Fibroblast of villous mesenchyme (primary cell): ENCODE data around the gene YEATS2. TPM values are rescaled to one million over a fixed set of nuclear protein-coding genes. Genes with fewer than 3 reads are reported as not detected.

Experiments
- DNase-seq: peaks from one replicate; pipeline ENCODE4 v3.0.0-alpha.2; 2010; ENCODE audit warnings: low read depth
- H3K4me3 ChIP-seq: 2 replicates; pipeline ENCODE4 v1.5.1; 2011; ENCODE audit warnings: low read depth, mild to moderate bottlenecking, low read length
- total RNA-seq: library from RNA; depleted of rRNA; stranded (reverse); fragments of >200 nt; gene quantifications from 2 replicates; pipeline ENCODE4 v1.2.3, GENCODE V29; 2012
- TF ChIP-seq, protein P1 (sequence below): IDR thresholded peaks from 2 replicates; pipeline ENCODE4 v1.5.1; 2012; ENCODE audit warnings: low read depth, mild to moderate bottlenecking, low read length; ENCODE audit not compliant: insufficient read depth

Gene YEATS2
- total RNA-seq, 1 donor, result 57.0 TPM

DNA sequence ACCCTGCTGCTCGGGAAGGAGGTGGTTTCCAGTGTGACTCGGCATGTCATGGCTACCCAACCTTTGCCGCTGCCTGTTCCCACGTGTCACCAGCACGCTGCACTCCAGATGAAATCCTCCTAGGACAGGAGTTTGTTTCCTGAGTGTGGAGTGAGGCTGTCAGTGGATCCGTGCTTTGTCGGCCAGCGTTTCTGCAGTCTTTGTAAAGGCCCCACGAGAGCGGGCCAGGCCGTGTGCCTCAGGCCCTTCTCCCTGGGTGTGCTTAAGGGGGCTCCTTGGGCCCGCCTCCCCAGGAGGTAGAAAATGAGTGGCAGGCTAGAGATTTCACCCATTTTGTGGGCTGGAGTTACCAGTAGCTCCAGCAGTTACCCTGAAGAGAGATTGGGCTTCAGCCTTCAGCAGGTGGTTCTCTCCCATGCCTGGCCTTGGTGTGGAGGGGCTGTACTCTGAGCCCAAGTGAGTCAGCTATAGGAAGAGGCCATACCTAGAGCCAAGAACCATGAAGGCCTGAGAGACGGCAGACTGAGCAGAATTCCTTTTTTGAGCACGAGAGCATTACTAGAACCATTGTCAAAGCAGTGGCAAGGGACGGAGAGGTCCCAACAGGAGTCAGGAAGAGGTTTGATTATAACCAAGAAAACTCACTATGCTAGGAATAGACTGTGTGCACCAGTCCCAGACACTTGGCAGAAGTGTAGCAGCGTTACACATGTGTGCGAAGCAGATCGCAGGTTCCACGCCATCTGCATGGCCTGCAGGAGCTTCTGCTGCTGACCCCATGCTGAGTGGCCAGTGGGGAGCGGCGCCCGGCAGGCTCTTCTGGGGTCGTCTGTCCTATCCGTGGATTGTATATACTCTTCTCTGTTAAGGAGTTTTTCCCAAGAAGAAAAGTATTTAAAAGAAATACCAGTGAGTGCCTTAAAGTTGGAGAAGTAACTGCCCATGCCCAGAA, 113.3 kb downstream of the YEATS2 start:
- TF ChIP-seq, protein P1, sequence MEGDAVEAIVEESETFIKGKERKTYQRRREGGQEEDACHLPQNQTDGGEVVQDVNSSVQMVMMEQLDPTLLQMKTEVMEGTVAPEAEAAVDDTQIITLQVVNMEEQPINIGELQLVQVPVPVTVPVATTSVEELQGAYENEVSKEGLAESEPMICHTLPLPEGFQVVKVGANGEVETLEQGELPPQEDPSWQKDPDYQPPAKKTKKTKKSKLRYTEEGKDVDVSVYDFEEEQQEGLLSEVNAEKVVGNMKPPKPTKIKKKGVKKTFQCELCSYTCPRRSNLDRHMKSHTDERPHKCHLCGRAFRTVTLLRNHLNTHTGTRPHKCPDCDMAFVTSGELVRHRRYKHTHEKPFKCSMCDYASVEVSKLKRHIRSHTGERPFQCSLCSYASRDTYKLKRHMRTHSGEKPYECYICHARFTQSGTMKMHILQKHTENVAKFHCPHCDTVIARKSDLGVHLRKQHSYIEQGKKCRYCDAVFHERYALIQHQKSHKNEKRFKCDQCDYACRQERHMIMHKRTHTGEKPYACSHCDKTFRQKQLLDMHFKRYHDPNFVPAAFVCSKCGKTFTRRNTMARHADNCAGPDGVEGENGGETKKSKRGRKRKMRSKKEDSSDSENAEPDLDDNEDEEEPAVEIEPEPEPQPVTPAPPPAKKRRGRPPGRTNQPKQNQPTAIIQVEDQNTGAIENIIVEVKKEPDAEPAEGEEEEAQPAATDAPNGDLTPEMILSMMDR, result no peak
- no peak for DNase-seq
- no peak overlapping the region for H3K4me3 ChIP-seq

DNA sequence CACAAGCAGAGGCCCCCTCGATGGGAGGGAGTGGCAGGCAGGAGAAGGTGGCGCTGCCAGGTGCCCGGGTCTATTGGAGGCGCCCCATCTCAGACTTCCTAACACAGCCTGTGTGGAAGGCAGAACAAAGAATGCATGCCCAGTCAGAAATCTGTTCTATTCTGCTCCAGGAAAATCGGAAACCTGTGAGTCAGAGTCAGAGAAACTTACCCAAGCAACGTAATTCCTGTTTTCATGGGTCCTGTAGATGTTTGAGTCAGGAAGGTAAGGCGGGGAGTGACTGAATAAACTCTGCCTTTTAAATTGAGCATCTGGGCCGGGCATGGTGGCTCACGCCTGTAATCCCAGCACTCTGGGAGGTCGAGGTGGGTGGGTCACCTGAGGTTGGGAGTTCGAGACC, 114.0 kb downstream of the YEATS2 start:
- TF ChIP-seq, protein P1, result no peak
- no peak for DNase-seq
- no peak overlapping the region for H3K4me3 ChIP-seq

DNA sequence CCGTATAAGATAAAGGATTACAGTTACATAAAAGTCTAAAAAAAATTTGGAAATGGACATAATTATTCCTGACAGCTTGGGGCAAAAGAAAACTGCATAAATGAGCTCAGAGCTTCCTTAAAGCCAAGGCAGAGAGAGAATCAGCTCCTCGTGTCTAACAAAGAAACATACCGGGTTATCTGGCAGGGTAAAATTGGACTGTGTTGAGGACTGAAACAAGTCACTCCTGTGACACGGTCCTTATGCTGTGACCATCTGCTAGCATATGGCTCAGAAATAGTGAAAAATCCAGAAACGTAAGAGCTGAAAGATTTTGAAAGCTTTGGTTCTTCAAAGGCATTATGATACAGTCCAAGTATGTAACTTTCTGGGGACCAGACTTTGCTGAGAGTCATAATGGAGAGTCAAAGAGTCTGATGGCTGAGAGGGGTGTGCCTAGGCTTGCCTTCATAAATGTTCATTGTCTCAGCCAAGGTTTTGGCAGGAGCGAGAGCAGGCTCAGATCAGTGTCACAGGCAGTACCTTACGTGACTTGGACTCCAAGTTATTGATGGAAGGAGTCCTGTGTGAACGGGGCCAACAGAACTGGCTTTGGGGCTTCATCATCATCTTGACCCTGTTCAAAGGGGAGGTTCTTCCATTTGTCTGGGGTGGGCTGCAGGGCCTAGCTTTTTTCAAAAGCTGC, 115.3 kb downstream of the YEATS2 start:
- TF ChIP-seq, protein P1, result no peak
- no peak overlapping the region for H3K4me3 ChIP-seq
- DNase-seq, result no peak

DNA sequence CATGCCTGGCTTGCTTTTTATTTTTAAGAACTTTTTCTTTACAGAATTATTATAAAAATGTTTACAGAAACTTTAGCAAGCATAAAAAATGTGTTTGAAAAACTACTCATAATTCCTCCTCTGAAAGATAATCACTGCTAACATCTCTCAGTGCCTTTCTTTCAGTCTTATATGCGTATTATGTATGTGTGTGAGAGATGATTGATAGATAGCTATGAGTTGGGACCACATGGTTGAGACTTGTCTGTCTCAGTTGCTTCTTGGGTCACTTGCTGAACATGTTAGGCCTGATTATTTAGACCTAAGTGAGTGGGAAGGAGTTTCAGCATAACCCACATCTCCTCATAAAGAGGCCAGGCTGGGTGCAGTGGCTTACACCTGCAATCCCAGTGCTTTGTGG, 116.6 kb downstream of the YEATS2 start:
- TF ChIP-seq, protein P1, result no peak
- H3K4me3 ChIP-seq, result no peak overlapping the region
- DNase-seq, result no peak

DNA sequence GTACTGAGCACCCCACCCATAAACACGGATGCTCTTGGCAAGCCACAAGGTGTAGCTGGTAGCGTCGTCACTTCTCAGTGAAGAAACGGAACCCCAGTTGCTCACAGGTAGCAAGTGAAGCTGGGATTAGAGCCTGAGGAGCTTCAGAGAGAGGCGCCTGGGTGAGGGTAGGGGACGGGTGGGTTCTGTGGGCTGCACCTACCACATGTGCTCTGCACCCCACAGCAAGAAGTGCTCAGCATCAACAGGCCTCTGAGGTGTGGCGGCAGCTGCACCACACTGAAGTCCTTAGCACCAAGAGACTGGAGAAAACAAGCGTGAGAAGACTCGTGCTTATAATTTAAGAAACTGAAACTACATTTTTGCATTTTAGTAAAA, 118.0 kb downstream of the YEATS2 start:
- no peak for DNase-seq
- H3K4me3 ChIP-seq, result no peak overlapping the region
- TF ChIP-seq, protein P1, result no peak

DNA sequence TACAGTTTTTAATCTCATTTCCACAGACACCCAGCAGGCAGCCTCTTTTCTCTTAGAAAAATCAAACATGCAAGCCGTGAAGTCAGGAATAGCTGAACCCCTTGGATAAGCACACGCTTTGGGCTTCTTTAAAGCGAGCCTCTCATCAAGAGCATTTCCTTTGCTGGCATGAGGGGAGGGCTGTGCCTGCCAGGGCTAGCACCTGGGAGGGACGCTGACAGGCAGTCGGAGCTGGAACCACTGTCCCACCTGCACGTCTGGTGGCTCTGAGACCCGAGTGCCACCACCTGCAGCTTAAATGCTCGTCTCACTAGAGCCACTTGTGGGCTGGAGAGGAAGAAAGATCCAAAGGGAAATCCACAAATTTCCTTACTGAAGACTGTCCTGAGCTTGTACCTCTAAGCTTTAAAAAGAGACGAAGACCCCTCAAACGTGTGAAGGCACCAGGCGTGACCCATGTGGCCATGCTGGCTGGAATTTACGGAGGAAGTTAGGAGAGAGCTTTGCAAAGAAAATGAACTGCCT, 118.4 kb downstream of the YEATS2 start:
- DNase-seq, result no peak
- no peak overlapping the region for H3K4me3 ChIP-seq

More for the DNA sequence above, 118.4 kb downstream of the YEATS2 start:
- TF ChIP-seq, protein P1, result no peak
